Spleen (tissue), 11 donors: Measurements from ENCODE around the gene EGFLAM. TPM values are rescaled to one million over a fixed set of nuclear protein-coding genes. Genes with fewer than 3 reads are reported as not detected.
A peak's percentile ranks its signal among the peaks of the same experiment; 100 is the strongest.

ENCODE experiments used
- DNase-seq: peaks from one replicate; pipeline ENCODE4 v3.0.0-alpha.2; 2020
- H3K27ac ChIP-seq, 8 donors: fragments of 200-600 bp; sonication (generic) in 7 of 8; 1 replicate in 4 of 8; 2 replicates in 4 of 8; pipeline versions ENCODE4 v1.5.0 to v1.8.0; 2016 to 2021; ENCODE audit warnings: inconsistent platforms in 4 of 8, mild to moderate bottlenecking in 4 of 8, moderate library complexity in 1 of 8
- H3K27me3 ChIP-seq, 7 donors: fragments of 200-600 bp; sonication (generic) in 6 of 7; replicated peaks in 1 of 7; 1 replicate in 4 of 7; 2 replicates in 3 of 7; pipeline versions ENCODE4 v1.5.0 to v1.8.0; 2016 to 2021; ENCODE audit warnings: inconsistent platforms in 3 of 7, mild to moderate bottlenecking in 1 of 7
- H3K36me3 ChIP-seq, 6 donors: fragments of 200-600 bp; sonication (generic) in 5 of 6; 1 replicate in 4 of 6; 2 replicates in 2 of 6; pipeline versions ENCODE4 v1.5.0 to v1.8.0; 2016 to 2021; ENCODE audit warnings: inconsistent platforms in 2 of 6
- H3K4me1 ChIP-seq, 6 donors: fragments of 200-600 bp; sonication (generic) in 5 of 6; 1 replicate in 3 of 6; 2 replicates in 3 of 6; pipeline versions ENCODE4 v1.5.0 to v1.8.0; 2016 to 2021; ENCODE audit warnings: inconsistent platforms in 3 of 6
- H3K4me3 ChIP-seq, 8 donors: fragments of 200-600 bp; sonication (generic) in 7 of 8; 1 replicate in 4 of 8; 2 replicates in 4 of 8; pipeline versions ENCODE4 v1.5.0 to v1.8.0; 2016 to 2021; ENCODE audit warnings: inconsistent platforms in 4 of 8, mild to moderate bottlenecking in 4 of 8, moderate library complexity in 2 of 8
- H3K9me3 ChIP-seq, 8 donors: fragments of 200-600 bp; sonication (generic) in 7 of 8; 1 replicate in 4 of 8; 2 replicates in 4 of 8; pipeline versions ENCODE4 v1.5.0 to v1.8.0; 2016 to 2021; ENCODE audit warnings: inconsistent platforms in 4 of 8
- CTCF ChIP-seq, 11 experiments: fragments of 200-600 bp in 7 of 11; fragments of 450-650 bp in 4 of 11; sonication (generic) in 4 of 11; IDR thresholded peaks in 8 of 11; conservative IDR thresholded peaks in 3 of 11; 1 replicate in 7 of 11; 2 replicates in 4 of 11; pipeline versions ENCODE4 v1.4.0 to v1.8.0; 2016 to 2021; ENCODE audit warnings: antibody characterized with exemption in 11 of 11, inconsistent platforms in 4 of 11, mild to moderate bottlenecking in 1 of 11
- POLR2A ChIP-seq, 3 donors: fragments of 450-650 bp; IDR thresholded peaks; one replicate each; pipeline ENCODE4 v1.5.1; 2017; ENCODE audit warnings: antibody characterized with exemption in 3 of 3, mild to moderate bottlenecking in 1 of 3
- POLR2AphosphoS5 ChIP-seq, 3 donors: sonication (generic); formaldehyde crosslinking; IDR thresholded peaks; one replicate each; pipeline ENCODE4 v1.5.1; 2017; ENCODE audit warnings: antibody characterized with exemption in 3 of 3
- WGBS, 5 donors: extraction: QIAGEN DNeasy Blood & Tissue Kit in 3 of 5; methylation state at CpG; one replicate each; pipeline versions ENCODE4 v1.1.5 to v1.1.7; 2013 to 2018; 5-methylcytosine and 5-hydroxymethylcytosine counted together
- intact Hi-C: fragments of 100-400 bp; cut with DNase I; formaldehyde crosslinking; loops from one replicate; pipeline ENCODE4 v1.15.0; 2023; ENCODE audit warnings: low total_unique reads
- polyA plus RNA-seq, 3 donors: library from polyadenylated mRNA; stranded (reverse); fragments of 200-250 nt; gene quantifications; one replicate each; pipeline ENCODE4 v1.2.1, GENCODE V29; 2013
- total RNA-seq, 7 donors: library from RNA; depleted of rRNA in 3 of 7; stranded (reverse); fragments of >200 nt in 3 of 7; fragmentation: NEBNext Ultra II Directional in 4 of 7; extraction: Animal tissue kit (Norgen Biotek cat#: 25700) in 4 of 7; gene quantifications; one replicate each; pipeline versions ENCODE4 v1.1.0 to v1.2.1, GENCODE V29; 2016 to 2021
- donor health status: healthy with polysubstance abuse.
- donor health status: DM: no; HTN: no; CAD: no; lungs with moderate emphysema.
- donor health status: DM: no; HTN: no; CAD: no.
- donor health status: Bipolar disorder and iron deficiency.
- donor health status: healthy.
- donor health status: DM: no; HTN: no; CAD: no.
- donor health status: DM: yes; HTN: yes; CAD: no.

The EGFLAM gene
- total and polyA plus RNA-seq, 10 donors, result 6.0 to 16.8 (median 10.9) TPM

- WGBS, 5 donors, result 57 to 88% (median 74%) methylated on average over 2 of the region's 2 CpGs
- Histone ChIP-seq H3K9me3 (no peaks in the 10 kb centered on the region), H3K4me3 (no peak overlapping the region), H3K27ac (no peak overlapping the region), H3K36me3 (peaks cover 0 to 54% (median 2%) of the 10 kb centered on the region in 6 donors), H3K4me1 (no peaks in the 10 kb centered on the region), H3K27me3 (peaks cover 0 to 12% (median 0%) of the 10 kb centered on the region in 7 donors)
- intact Hi-C loops, result no loop called here
- no peak for TF ChIP-seq POLR2AphosphoS5 (IDR thresholded peaks at IDR 0.05)
- TF ChIP-seq CTCF (IDR thresholded peaks at IDR 0.05 in 8 of 11, conservative IDR thresholded peaks at IDR 0.05 in 3 of 11), result no peak
- no peak for TF ChIP-seq POLR2A (IDR thresholded peaks at IDR 0.05)
- no peak for DNase-seq
These were observed 239.6 kb downstream of the EGFLAM start for GRCh38 chr5:38497946-38498345.

- Histone ChIP-seq H3K9me3 (no peaks in the 10 kb centered on the region), H3K36me3 (peaks cover 0 to 34% (median 0%) of the 10 kb centered on the region in 6 donors), H3K4me3 (no peak overlapping the region), H3K27me3 (peaks cover 0 to 13% (median 0%) of the 10 kb centered on the region in 7 donors), H3K4me1 (no peaks in the 10 kb centered on the region), H3K27ac (peak overlapping the region in 1 of 8 donors; percentile 2)
- TF ChIP-seq CTCF (IDR thresholded peaks at IDR 0.05 in 8 of 11, conservative IDR thresholded peaks at IDR 0.05 in 3 of 11) (no peak), POLR2A (IDR thresholded peaks at IDR 0.05) (no peak), POLR2AphosphoS5 (IDR thresholded peaks at IDR 0.05) (no peak)
- no peak for DNase-seq
- intact Hi-C loops, result no loop called here
- WGBS, 5 donors, result 78 to 91% (median 84%) methylated on average over 4 of the region's 4 CpGs
These were observed 242.4 kb downstream of the EGFLAM start for GRCh38 chr5:38500573-38501260.

GRCh38 chr5:38506302-38506701 lies 247.9 kb downstream of the EGFLAM start:
- intact Hi-C loops, result no loop called here
- no peak overlapping the region for H3K27ac ChIP-seq
- WGBS, 5 donors, result 75 to 91% (median 81%) methylated on average over 3 of the region's 3 CpGs

More at GRCh38 chr5:38506302-38506701, 247.9 kb downstream of the EGFLAM start:
- no peaks in the 10 kb centered on the region for H3K9me3 ChIP-seq
- no peak overlapping the region for H3K4me3 ChIP-seq
- no peak for TF ChIP-seq POLR2A (IDR thresholded peaks at IDR 0.05)
- TF ChIP-seq POLR2AphosphoS5 (IDR thresholded peaks at IDR 0.05), result no peak
- no peak for TF ChIP-seq CTCF (IDR thresholded peaks at IDR 0.05 in 8 of 11, conservative IDR thresholded peaks at IDR 0.05 in 3 of 11)
- DNase-seq, result no peak
- H3K27me3 ChIP-seq, result peaks cover 0 to 8% (median 0%) of the 10 kb centered on the region in 7 donors
- H3K4me1 ChIP-seq, result no peaks in the 10 kb centered on the region
- H3K36me3 ChIP-seq, result peaks cover 0 to 18% (median 0%) of the 10 kb centered on the region in 6 donors
